GM15510 (cell line): Measurements from ENCODE around the gene ZNF138.

Source experiments
- POLR2A ChIP-seq: IDR thresholded peaks from 3 replicates; pipeline ENCODE4 v1.6.1; 2011; ENCODE audit warnings: borderline replicate concordance; ENCODE audit not compliant: insufficient read length; ENCODE audit errors: extremely low read depth

Gene ZNF138

DNA sequence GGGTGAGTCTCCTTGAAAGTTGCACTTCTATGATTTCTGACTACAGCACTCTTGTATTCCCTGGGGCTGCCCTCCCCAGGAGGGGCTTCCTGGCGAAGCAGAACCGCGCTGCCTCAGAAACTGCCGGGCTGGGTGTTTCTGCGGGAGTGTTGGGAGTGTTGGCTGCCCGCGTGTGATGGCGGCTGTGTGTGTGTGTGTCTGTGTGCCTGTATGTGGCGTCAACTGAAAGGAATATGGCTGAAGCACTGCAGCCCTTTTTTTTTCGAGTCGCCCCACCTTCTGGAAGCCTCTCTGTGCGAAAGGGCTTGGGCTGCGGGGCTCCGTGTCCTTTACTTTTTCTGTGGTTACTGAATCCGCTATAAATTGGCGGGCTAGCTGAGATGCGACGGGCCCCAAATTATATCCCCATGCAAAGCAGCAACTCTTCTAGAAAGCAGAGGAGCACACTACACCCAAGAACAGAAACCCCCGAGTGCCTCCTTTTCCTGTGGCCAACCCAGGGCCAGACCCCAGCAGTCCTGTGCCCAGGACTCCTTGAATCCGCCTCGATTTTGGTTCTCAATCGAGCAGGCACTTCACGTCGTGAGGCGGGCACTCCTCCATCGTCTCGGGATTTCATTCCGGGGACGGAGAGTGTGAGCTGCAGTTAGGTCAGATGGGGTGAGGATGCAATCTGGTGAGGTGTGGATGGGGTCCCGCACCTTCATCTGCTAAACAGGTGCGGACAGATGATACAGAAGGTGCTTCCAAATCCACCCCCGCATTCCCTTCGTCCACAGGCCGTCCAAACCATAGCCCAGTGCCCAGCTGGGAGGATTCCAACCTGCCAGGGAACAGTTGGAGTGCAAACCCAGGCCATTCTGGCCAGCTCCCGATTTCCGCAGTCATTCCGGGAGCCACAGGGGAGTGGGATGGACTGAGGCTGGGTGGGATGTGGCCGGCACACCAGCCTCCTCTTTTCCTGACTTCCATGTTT, 86.4 kb downstream of the ZNF138 start:
- no peak for TF ChIP-seq POLR2A

GRCh38 chr7:64881461-64882287, 87.4 kb downstream of the ZNF138 start:
- TF ChIP-seq POLR2A, result no peak

GRCh38 chr7:64882341-64883112, 88.3 kb downstream of the ZNF138 start:
- no peak for TF ChIP-seq POLR2A
